Breast epithelium (tissue), 4 donors: Measurements from ENCODE around the gene RASA4. TPM values are rescaled to one million over a fixed set of nuclear protein-coding genes. Genes with fewer than 3 reads are reported as not detected.
"Not testable (repeated sequence)": the region's sequence is repeated elsewhere in the genome, so short reads cannot be mapped to it uniquely, and the experiment has no call there.

Experiments used
- DNase-seq, 2 donors: peaks; one replicate each; pipeline ENCODE4 v3.0.0-alpha.2; 2019; ENCODE audit warnings: low spot score in 2 of 2
- H3K27ac ChIP-seq, 2 donors: fragments of 200-600 bp; sonication (generic) in 1 of 2; one replicate each; pipeline ENCODE4 v1.5.1; 2016 to 2019; ENCODE audit warnings: mild to moderate bottlenecking in 1 of 2
- H3K27me3 ChIP-seq, 2 donors: fragments of 200-600 bp; sonication (generic) in 1 of 2; one replicate each; pipeline versions ENCODE4 v1.5.1 to v1.6.0; 2017 to 2019; ENCODE audit warnings: control low read depth in 1 of 2, mild to moderate bottlenecking in 1 of 2
- H3K36me3 ChIP-seq: fragments of 200-600 bp; one replicate; pipeline ENCODE4 v1.5.1; 2019
- H3K4me1 ChIP-seq, 2 donors: fragments of 200-600 bp; sonication (generic); one replicate each; pipeline ENCODE4 v1.5.1; 2016 to 2019; ENCODE audit warnings: control low read depth in 1 of 2
- H3K4me3 ChIP-seq, 3 donors: fragments of 200-600 bp; sonication (generic); 1 replicate in 2 of 3; 2 replicates in 1 of 3; pipeline ENCODE4 v1.5.1; 2016 to 2019; ENCODE audit warnings: mild to moderate bottlenecking in 3 of 3, moderate library complexity in 2 of 3
- H3K9me3 ChIP-seq, 2 donors: fragments of 200-600 bp; sonication (generic) in 1 of 2; one replicate each; pipeline ENCODE4 v1.5.1; 2016 to 2019; ENCODE audit warnings: control low read depth in 1 of 2
- intact Hi-C: fragments of 100-400 bp; cut with DNase I; formaldehyde crosslinking; loops from one replicate; pipeline ENCODE4 v1.15.1; 2023; ENCODE audit warnings: low total_unique reads
- total RNA-seq, 3 donors: library from RNA; depleted of rRNA; stranded (reverse); fragments of >200 nt; gene quantifications; one replicate each; pipeline ENCODE4 v1.1.0, GENCODE V29; 2016

RASA4 gene
- total RNA-seq, 3 donors from 2014 or later, result 16.2 to 43.6 (median 17.0) TPM

- DNase-seq, intact Hi-C loops, H3K27me3 ChIP-seq, H3K27ac ChIP-seq, H3K9me3 ChIP-seq, H3K4me3 ChIP-seq, H3K36me3 ChIP-seq, H3K4me1 ChIP-seq: not testable (repeated sequence)
These were observed 1.7 kb downstream of the RASA4 start for GRCh38 chr7:102614873-102615272.

GRCh38 chr7:102614346-102614697, 2.2 kb downstream of the RASA4 start:
- H3K27me3 ChIP-seq, H3K27ac ChIP-seq, H3K36me3 ChIP-seq, H3K9me3 ChIP-seq, H3K4me1 ChIP-seq, intact Hi-C loops, DNase-seq, H3K4me3 ChIP-seq: not testable (repeated sequence)

GRCh38 chr7:102613575-102614345, 2.8 kb downstream of the RASA4 start:
- H3K4me3 ChIP-seq, H3K9me3 ChIP-seq, H3K27ac ChIP-seq, H3K36me3 ChIP-seq, H3K4me1 ChIP-seq, intact Hi-C loops, H3K27me3 ChIP-seq: not testable (repeated sequence)
- peak in 1 of 2 donors; percentile 15 for DNase-seq

- H3K9me3 ChIP-seq, intact Hi-C loops, H3K36me3 ChIP-seq, H3K4me1 ChIP-seq, H3K27me3 ChIP-seq: not testable (repeated sequence)
- H3K27ac ChIP-seq, result peak overlapping the region in 1 of 2 donors; percentile 48
- DNase-seq, result peak in 1 of 2 donors; percentile 17
- H3K4me3 ChIP-seq, result peak overlapping the region in 1 of 3 donors; percentile 31
These were observed 4.8 kb downstream of the RASA4 start for GRCh38 chr7:102611675-102612325.

GRCh38 chr7:102611013-102611674, 5.4 kb downstream of the RASA4 start:
- H3K4me1 ChIP-seq, H3K9me3 ChIP-seq, H3K27me3 ChIP-seq, intact Hi-C loops, H3K27ac ChIP-seq, DNase-seq, H3K36me3 ChIP-seq, H3K4me3 ChIP-seq: not testable (repeated sequence)

- H3K9me3 ChIP-seq, intact Hi-C loops, H3K27ac ChIP-seq, H3K27me3 ChIP-seq, H3K36me3 ChIP-seq, H3K4me1 ChIP-seq, H3K4me3 ChIP-seq: not testable (repeated sequence)
- peak in 1 of 2 donors; percentile 15 for DNase-seq
These were observed 6.1 kb downstream of the RASA4 start for GRCh38 chr7:102610441-102610840.

- H3K27me3 ChIP-seq, H3K36me3 ChIP-seq, H3K27ac ChIP-seq, H3K4me1 ChIP-seq, H3K9me3 ChIP-seq, DNase-seq, H3K4me3 ChIP-seq, intact Hi-C loops: not testable (repeated sequence)
These were observed 6.8 kb downstream of the RASA4 start for GRCh38 chr7:102609734-102610133.

- H3K4me1 ChIP-seq, DNase-seq, H3K9me3 ChIP-seq, H3K27ac ChIP-seq, intact Hi-C loops, H3K27me3 ChIP-seq, H3K4me3 ChIP-seq, H3K36me3 ChIP-seq: not testable (repeated sequence)
These were observed 9.7 kb downstream of the RASA4 start for GRCh38 chr7:102606848-102607247.

- H3K36me3 ChIP-seq, H3K9me3 ChIP-seq, intact Hi-C loops, DNase-seq, H3K27ac ChIP-seq, H3K4me1 ChIP-seq, H3K27me3 ChIP-seq, H3K4me3 ChIP-seq: not testable (repeated sequence)
These were observed 12.0 kb downstream of the RASA4 start for GRCh38 chr7:102604431-102605145.

GRCh38 chr7:102602317-102602716, 14.2 kb downstream of the RASA4 start:
- H3K27ac ChIP-seq, H3K4me1 ChIP-seq, DNase-seq, H3K27me3 ChIP-seq, H3K36me3 ChIP-seq, intact Hi-C loops, H3K4me3 ChIP-seq, H3K9me3 ChIP-seq: not testable (repeated sequence)

GRCh38 chr7:102599699-102600098, 16.9 kb downstream of the RASA4 start:
- H3K36me3 ChIP-seq, DNase-seq, H3K27me3 ChIP-seq, H3K9me3 ChIP-seq, H3K27ac ChIP-seq, H3K4me1 ChIP-seq, intact Hi-C loops, H3K4me3 ChIP-seq: not testable (repeated sequence)

GRCh38 chr7:102596036-102596435, 20.5 kb downstream of the RASA4 start:
- H3K4me1 ChIP-seq, H3K27me3 ChIP-seq, H3K4me3 ChIP-seq, DNase-seq, H3K9me3 ChIP-seq, H3K27ac ChIP-seq, intact Hi-C loops, H3K36me3 ChIP-seq: not testable (repeated sequence)
